H1 (cell line): ENCODE results near the gene YBX3.

Experiments used
- BCL11A ChIP-seq, 2 experiments: IDR thresholded peaks; one replicate each; pipeline ENCODE4 v1.6.1; 2011; ENCODE audit warnings: low read depth in 2 of 2, low read length in 2 of 2, mild to moderate bottlenecking in 2 of 2
- CBX8 ChIP-seq: fragments of 300-800, 300-1000 bp; sonication (generic); IDR thresholded peaks from 2 replicates; pipeline ENCODE4 v1.7.1; 2016; ENCODE audit warnings: low read depth, low read length, borderline replicate concordance
- CTCF ChIP-seq, 3 experiments: IDR thresholded peaks; 1 replicate in 2 of 3; 2 replicates in 1 of 3; pipeline versions ENCODE4 v1.5.1 to v1.6.1; 2011; ENCODE audit warnings: low read length in 3 of 3, mild to moderate bottlenecking in 3 of 3, inconsistent platforms in 2 of 3, low read depth in 1 of 3, moderate library complexity in 1 of 3; ENCODE audit not compliant: insufficient read depth in 1 of 3; ENCODE audit errors: control extremely low read depth in 1 of 3
- EP300 ChIP-seq, 2 experiments: IDR thresholded peaks; 1 replicate in 1 of 2; 2 replicates in 1 of 2; pipeline ENCODE4 v1.6.1; 2011 to 2012; ENCODE audit warnings: low read depth in 2 of 2, low read length in 2 of 2, mild to moderate bottlenecking in 2 of 2, borderline replicate concordance in 1 of 2, inconsistent platforms in 1 of 2, moderate library complexity in 1 of 2
- EZH2 ChIP-seq: fragments of 200-600 bp; sonication (generic); IDR thresholded peaks from 2 replicates; pipeline ENCODE4 v1.7.1; 2012; ENCODE audit warnings: low read depth, mild to moderate bottlenecking, moderate library complexity, low read length, inconsistent platforms; ENCODE audit not compliant: severe bottlenecking
- JUN ChIP-seq: IDR thresholded peaks from 2 replicates; pipeline ENCODE4 v1.6.1; 2011; ENCODE audit warnings: low read depth, mild to moderate bottlenecking, improper control_type of control experiment, low read length
- NRF1 ChIP-seq: IDR thresholded peaks from 2 replicates; pipeline ENCODE4 v1.6.1; 2011; ENCODE audit warnings: mild to moderate bottlenecking, low read depth, low read length, improper control_type of control experiment
- POLR2A ChIP-seq, 2 experiments: IDR thresholded peaks; 1 replicate in 1 of 2; 2 replicates in 1 of 2; pipeline ENCODE4 v1.6.1; 2011; ENCODE audit warnings: low read depth in 2 of 2, low read length in 2 of 2, mild to moderate bottlenecking in 2 of 2; ENCODE audit errors: control extremely low read depth in 1 of 2
- SRF ChIP-seq: IDR thresholded peaks from 2 replicates; pipeline ENCODE4 v1.6.1; 2011; ENCODE audit warnings: mild to moderate bottlenecking, low read depth, low read length, moderate library complexity
- SUZ12 ChIP-seq: fragments of 200-600 bp; sonication (generic); IDR thresholded peaks from 2 replicates; pipeline ENCODE4 v1.6.1; 2012; ENCODE audit warnings: mild to moderate bottlenecking, inconsistent platforms, low read length, moderate library complexity, mixed read lengths
- TAF7 ChIP-seq: optimal IDR thresholded peaks from 2 replicates; pipeline ENCODE3; 2011; ENCODE audit warnings: low read depth, mild to moderate bottlenecking, inconsistent platforms, low read length, moderate library complexity, borderline replicate concordance
- USF2 ChIP-seq: IDR thresholded peaks from 2 replicates; pipeline ENCODE4 v1.6.1; 2011; ENCODE audit warnings: low read length, improper control_type of control experiment
- ZNF274 ChIP-seq: IDR thresholded peaks from 2 replicates; pipeline ENCODE4 v1.7.0; 2012; ENCODE audit warnings: low read length, borderline replicate concordance; ENCODE audit errors: extremely low read depth

GRCh38 chr12:10688042-10688441, 35.1 kb downstream of the YBX3 start:
- TF ChIP-seq BCL11A (IDR thresholded peaks at IDR 0.05; ENCODE audit: low read depth in 2 of 2, low read length in 2 of 2): no peak
- no peak for TF ChIP-seq TAF7
- no peak for TF ChIP-seq CTCF (IDR thresholded peaks at IDR 0.05; ENCODE audit: control extremely low read depth in 1 of 3, insufficient read depth in 1 of 3, low read depth in 1 of 3, low read length in 3 of 3)
- TF ChIP-seq EP300 (IDR thresholded peaks at IDR 0.05; ENCODE audit: borderline replicate concordance in 1 of 2, low read depth in 2 of 2, low read length in 2 of 2): no peak
- no peak for TF ChIP-seq ZNF274
- TF ChIP-seq SUZ12: no peak
- TF ChIP-seq EZH2: no peak
- TF ChIP-seq JUN: no peak
- no peak for TF ChIP-seq SRF
- no peak for TF ChIP-seq USF2
- no peak for TF ChIP-seq NRF1
- TF ChIP-seq POLR2A (IDR thresholded peaks at IDR 0.05; ENCODE audit: control extremely low read depth in 1 of 2, low read depth in 2 of 2, low read length in 2 of 2): no peak
- no peak for TF ChIP-seq CBX8
